Lower leg skin (tissue), 3 donors: ENCODE results near the gene KLF5.

Source experiments
- POLR2A ChIP-seq, 2 donors: fragments of 450-650 bp; IDR thresholded peaks; one replicate each; pipeline ENCODE4 v1.6.1; 2016 to 2017; ENCODE audit warnings: antibody characterized with exemption in 2 of 2, mild to moderate bottlenecking in 1 of 2, moderate library complexity in 1 of 2
- TF ChIP-seq, protein P1 (sequence below), 3 donors: fragments of 450-650 bp; IDR thresholded peaks; one replicate each; pipeline ENCODE4 v1.5.1; 2016; ENCODE audit warnings: antibody characterized with exemption in 3 of 3, mild to moderate bottlenecking in 3 of 3, moderate library complexity in 2 of 3

- TF ChIP-seq, protein P1, sequence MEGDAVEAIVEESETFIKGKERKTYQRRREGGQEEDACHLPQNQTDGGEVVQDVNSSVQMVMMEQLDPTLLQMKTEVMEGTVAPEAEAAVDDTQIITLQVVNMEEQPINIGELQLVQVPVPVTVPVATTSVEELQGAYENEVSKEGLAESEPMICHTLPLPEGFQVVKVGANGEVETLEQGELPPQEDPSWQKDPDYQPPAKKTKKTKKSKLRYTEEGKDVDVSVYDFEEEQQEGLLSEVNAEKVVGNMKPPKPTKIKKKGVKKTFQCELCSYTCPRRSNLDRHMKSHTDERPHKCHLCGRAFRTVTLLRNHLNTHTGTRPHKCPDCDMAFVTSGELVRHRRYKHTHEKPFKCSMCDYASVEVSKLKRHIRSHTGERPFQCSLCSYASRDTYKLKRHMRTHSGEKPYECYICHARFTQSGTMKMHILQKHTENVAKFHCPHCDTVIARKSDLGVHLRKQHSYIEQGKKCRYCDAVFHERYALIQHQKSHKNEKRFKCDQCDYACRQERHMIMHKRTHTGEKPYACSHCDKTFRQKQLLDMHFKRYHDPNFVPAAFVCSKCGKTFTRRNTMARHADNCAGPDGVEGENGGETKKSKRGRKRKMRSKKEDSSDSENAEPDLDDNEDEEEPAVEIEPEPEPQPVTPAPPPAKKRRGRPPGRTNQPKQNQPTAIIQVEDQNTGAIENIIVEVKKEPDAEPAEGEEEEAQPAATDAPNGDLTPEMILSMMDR (IDR thresholded peaks at IDR 0.05) = no peak
- TF ChIP-seq POLR2A (IDR thresholded peaks at IDR 0.05) = no peak
Measured at GRCh38 chr13:73060251-73061160, 1.7 kb downstream of the KLF5 start.
